HL-60 (cell line): ENCODE data around the gene TOMM34.

Experiments
- DNase-seq, 2 experiments: peaks; one replicate each; pipeline ENCODE4 v3.0.0-alpha.2; 2010 to 2020; ENCODE audit warnings: low read depth in 1 of 2, low spot score in 1 of 2
- H3K27ac ChIP-seq: fragments of 250-450 bp; sonication (Bioruptor Pico); replicated peaks from 2 replicates; pipeline ENCODE4 v1.5.1; 2020; ENCODE audit warnings: mild to moderate bottlenecking, moderate library complexity
- H3K27me3 ChIP-seq: fragments of 250-450 bp; sonication (Bioruptor Pico); 2 replicates; pipeline ENCODE4 v1.5.1; 2021; ENCODE audit warnings: mild to moderate bottlenecking, moderate library complexity; ENCODE audit not compliant: insufficient read depth, poor library complexity, severe bottlenecking
- H3K4me3 ChIP-seq: replicated peaks from 2 replicates; pipeline ENCODE4 v1.5.1; 2011; ENCODE audit warnings: mild to moderate bottlenecking, control low read depth, low read length; ENCODE audit not compliant: insufficient read depth
- CTCF ChIP-seq: IDR thresholded peaks from one replicate; pipeline ENCODE4 v1.5.1; 2011; ENCODE audit warnings: low read length, control low read depth, inconsistent platforms; ENCODE audit not compliant: insufficient read depth
- GABPA ChIP-seq: IDR thresholded peaks from 2 replicates; pipeline ENCODE4 v1.6.1; 2012; ENCODE audit warnings: low read depth
- POLR2AphosphoS5 ChIP-seq: IDR thresholded peaks from 2 replicates; pipeline ENCODE4 v1.6.1; 2012; ENCODE audit warnings: low read depth
- SPI1 ChIP-seq: IDR thresholded peaks from 2 replicates; pipeline ENCODE4 v1.6.1; 2012; ENCODE audit warnings: low read depth, mild to moderate bottlenecking, borderline replicate concordance
- TF ChIP-seq, protein P1 (sequence below): IDR thresholded peaks from 2 replicates; pipeline ENCODE4 v1.6.1; 2012; ENCODE audit warnings: low read depth; ENCODE audit not compliant: insufficient replicate concordance

TOMM34 gene

GRCh38 chr20:44970243-44970757, 10.1 kb upstream of the TOMM34 start:
- H3K27ac ChIP-seq = peak overlapping the region; percentile 23
- no peak for DNase-seq

GRCh38 chr20:44969300-44969894, 9.2 kb upstream of the TOMM34 start:
- DNase-seq = no peak
- Histone ChIP-seq H3K4me3 (no peak overlapping the region), H3K27ac (no peak overlapping the region), H3K27me3 (no peaks in the 10 kb centered on the region)
- TF ChIP-seq GABPA = no peak
- TF ChIP-seq, protein P1, sequence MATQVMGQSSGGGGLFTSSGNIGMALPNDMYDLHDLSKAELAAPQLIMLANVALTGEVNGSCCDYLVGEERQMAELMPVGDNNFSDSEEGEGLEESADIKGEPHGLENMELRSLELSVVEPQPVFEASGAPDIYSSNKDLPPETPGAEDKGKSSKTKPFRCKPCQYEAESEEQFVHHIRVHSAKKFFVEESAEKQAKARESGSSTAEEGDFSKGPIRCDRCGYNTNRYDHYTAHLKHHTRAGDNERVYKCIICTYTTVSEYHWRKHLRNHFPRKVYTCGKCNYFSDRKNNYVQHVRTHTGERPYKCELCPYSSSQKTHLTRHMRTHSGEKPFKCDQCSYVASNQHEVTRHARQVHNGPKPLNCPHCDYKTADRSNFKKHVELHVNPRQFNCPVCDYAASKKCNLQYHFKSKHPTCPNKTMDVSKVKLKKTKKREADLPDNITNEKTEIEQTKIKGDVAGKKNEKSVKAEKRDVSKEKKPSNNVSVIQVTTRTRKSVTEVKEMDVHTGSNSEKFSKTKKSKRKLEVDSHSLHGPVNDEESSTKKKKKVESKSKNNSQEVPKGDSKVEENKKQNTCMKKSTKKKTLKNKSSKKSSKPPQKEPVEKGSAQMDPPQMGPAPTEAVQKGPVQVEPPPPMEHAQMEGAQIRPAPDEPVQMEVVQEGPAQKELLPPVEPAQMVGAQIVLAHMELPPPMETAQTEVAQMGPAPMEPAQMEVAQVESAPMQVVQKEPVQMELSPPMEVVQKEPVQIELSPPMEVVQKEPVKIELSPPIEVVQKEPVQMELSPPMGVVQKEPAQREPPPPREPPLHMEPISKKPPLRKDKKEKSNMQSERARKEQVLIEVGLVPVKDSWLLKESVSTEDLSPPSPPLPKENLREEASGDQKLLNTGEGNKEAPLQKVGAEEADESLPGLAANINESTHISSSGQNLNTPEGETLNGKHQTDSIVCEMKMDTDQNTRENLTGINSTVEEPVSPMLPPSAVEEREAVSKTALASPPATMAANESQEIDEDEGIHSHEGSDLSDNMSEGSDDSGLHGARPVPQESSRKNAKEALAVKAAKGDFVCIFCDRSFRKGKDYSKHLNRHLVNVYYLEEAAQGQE = no peak
- TF ChIP-seq SPI1 = no peak
- no peak for TF ChIP-seq POLR2AphosphoS5
- TF ChIP-seq CTCF = no peak

More at GRCh38 chr20:44970243-44970757, 10.1 kb upstream of the TOMM34 start:
- no peaks in the 10 kb centered on the region for H3K27me3 ChIP-seq
- H3K4me3 ChIP-seq = no peak overlapping the region
- TF ChIP-seq POLR2AphosphoS5 (no peak), GABPA (no peak), CTCF (no peak), SPI1 (no peak)
- TF ChIP-seq, protein P1 = no peak

DNA sequence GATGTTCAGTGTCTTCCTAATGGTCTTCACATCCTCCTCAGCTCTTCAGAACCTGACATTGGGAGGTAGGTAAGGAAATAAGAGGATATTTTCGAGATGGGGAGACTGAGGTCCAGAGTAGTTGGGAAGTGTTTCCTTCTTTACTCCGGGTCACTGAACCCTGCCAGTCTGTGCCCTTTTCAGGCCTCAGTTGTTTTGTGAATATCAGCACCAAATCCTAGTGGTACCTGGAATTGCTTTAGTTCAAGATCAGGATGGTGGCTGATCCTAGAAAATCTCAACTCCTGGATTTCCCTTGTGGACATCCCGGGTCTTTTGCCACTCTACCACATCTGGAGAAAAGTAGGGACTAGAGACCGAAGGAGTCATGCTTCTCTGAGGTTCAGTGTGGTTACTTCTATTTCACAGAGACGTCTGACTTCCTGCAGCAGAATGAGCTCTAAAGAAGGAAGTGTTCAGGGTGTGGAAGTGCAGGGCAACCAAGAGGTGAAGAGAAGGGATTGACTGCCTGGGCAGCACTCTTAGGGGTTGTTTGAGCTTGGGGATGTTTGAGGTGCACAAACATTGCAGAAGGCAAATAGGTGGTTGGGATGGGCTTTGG, 7.1 kb upstream of the TOMM34 start:
- H3K27me3 ChIP-seq = no peaks in the 10 kb centered on the region
- peak; percentile 47 to 78 for DNase-seq
- peak; percentile 94 for TF ChIP-seq SPI1
- no peak for TF ChIP-seq CTCF
- peak; percentile 49; the same call in 1 of the 2 replicates for TF ChIP-seq POLR2AphosphoS5
- peak overlapping the region; percentile 87 for H3K27ac ChIP-seq
- H3K4me3 ChIP-seq = peak overlapping the region; percentile 94
